Measurements from ENCODE around the gene DVL2.
A peak's percentile ranks its signal among the peaks of the same experiment; 100 is the strongest.

DVL2 gene

DNA sequence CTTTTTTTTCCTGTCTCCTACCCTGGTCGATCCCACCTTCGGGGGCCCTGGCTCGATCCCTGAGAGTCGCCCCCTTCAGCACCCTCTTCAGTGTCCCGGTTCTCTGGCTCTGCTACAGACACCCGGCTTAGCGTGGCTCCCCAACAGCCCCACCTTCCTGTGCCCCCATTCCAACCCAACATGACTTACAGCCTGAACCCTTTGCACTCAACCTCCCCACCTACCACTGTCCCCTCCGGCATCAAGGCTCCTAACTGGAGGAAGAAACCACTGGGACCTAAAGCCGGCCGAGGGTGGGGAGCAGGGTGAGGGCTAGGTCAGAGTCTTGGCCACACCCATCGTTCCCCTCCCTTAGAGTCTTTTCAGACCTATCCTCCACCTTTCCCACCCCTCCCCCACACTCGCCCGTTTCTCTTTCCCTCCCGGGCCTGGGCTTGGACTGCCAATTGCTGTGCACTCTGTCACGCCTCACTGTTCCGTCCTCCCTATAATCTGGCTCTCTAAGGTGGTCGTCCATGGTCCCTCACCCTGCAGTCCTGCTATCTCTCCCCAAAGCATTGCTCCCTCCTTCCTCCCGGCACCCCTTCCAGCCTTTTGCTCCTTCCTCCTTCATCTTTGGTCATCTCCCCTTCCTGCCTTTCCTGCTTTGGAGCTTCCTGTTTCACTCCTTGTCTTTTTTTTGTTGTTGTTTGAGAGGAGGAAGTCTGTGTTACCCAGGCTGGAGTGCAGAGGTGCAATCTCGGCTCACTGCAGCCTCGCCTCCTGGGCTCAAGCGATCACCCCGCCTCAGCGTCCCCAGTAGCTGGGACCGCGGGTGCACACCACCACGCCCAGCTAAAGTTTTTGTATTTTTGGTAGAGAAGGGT lies 28.9 kb upstream of the DVL2 start:
- no peak overlapping the region for H2BK120ac ChIP-seq (ENCODE audit: low read depth, low read length)
- H3K18ac ChIP-seq (ENCODE audit: low read length): peak overlapping the region; percentile 0
- peaks cover 5% of the 10 kb centered on the region for H3K4me1 ChIP-seq (ENCODE audit: control insufficient read depth, low read depth, low read length)
- no peak overlapping the region for H3K4ac ChIP-seq (ENCODE audit: low read depth, low read length)
- no peaks in the 10 kb centered on the region for H3K27me3 ChIP-seq (ENCODE audit: insufficient read depth, low read length, poor library complexity)
- no peak overlapping the region for H2AK5ac ChIP-seq (ENCODE audit: low read length)
- H2BK15ac ChIP-seq (replicated peaks; ENCODE audit: low read depth): no peak overlapping the region
- peak overlapping the region; percentile 74 for H3K9ac ChIP-seq (ENCODE audit: low read length)
- peaks cover 25% of the 10 kb centered on the region for H3K79me2 ChIP-seq (ENCODE audit: control insufficient read depth, insufficient read depth, low read length)
- H3K4me3 ChIP-seq (ENCODE audit: low read length): peak overlapping the region; percentile 33
- peak overlapping the region; percentile 24 for H3K27ac ChIP-seq (ENCODE audit: low read depth, low read length)
- peak overlapping the region; percentile 80 for H3K4me2 ChIP-seq (ENCODE audit: low read length)
- H3K79me1 ChIP-seq (ENCODE audit: low read length): peaks cover 9% of the 10 kb centered on the region
- no peak overlapping the region for H4K8ac ChIP-seq (ENCODE audit: low read depth, low read length)
- peak; percentile 93 for DNase-seq
- H4K5ac ChIP-seq (ENCODE audit: low read length): no peak overlapping the region
- H3K36me3 ChIP-seq (ENCODE audit: control insufficient read depth, insufficient read depth, low read length): peaks cover 2% of the 10 kb centered on the region
- peak overlapping the region; percentile 88 for H3K56ac ChIP-seq (ENCODE audit: low read length)
- H3K23ac ChIP-seq (ENCODE audit: low read length): peak overlapping the region; percentile 54
- WGBS (ENCODE audit: extremely low coverage, insufficient coverage, low lambda C conversion rate): no CpG with 5 or more reads among the region's 26 CpGs
- H2BK5ac ChIP-seq (ENCODE audit: low read length): peak overlapping the region; percentile 52

DNA sequence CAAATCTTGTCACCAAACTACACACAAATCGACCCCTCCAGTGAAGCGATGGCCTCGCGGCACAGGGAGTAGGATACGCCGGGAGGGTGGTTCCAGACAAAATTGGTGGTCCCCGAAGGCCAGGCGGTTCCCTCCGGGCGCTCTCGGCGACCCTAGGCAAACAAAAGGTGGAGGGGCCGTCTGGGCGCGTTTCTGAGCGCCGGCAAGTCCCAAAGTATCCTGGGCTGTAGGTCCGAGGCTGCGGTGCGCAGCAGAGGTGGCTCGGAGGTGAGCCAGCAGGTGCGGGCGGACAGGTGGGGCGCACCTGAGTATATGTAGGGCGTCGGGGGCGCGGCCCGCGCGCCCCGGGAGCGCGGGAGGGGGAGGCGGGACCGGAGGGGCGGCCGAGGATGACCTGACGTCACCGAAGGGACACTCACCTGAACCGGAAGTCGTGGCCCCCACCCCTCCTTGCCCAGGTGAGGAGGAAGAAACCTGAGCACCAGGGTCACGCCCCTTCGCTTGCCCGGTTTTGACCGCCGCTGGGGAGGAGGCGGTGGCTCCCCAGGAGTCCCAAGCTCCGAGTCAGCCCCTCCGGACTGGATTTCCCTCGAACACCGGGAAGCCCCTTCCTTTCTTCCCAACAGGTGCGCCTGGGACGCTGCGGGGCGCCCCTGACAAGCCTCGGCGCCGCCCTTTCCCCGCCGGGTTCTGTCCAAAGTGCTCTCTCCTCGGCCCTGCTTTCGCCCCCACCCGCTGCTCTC lies 28.0 kb upstream of the DVL2 start, which contains the start of gene CLDN7:
Gene CLDN7, minus strand, starts transcription at position 287 of the 743 bp plus-strand sequence. CDS start 435 bp downstream, outside the sequence.
- Histone ChIP-seq H3K27me3 (ENCODE audit: insufficient read depth, low read length, poor library complexity) (no peaks in the 10 kb centered on the region), H3K18ac (ENCODE audit: low read length) (peak within 1 kb of the TSS; percentile 54), H3K27ac (ENCODE audit: low read depth, low read length) (peak within 1 kb of the TSS; percentile 24), H3K56ac (ENCODE audit: low read length) (peak within 1 kb of the TSS; percentile 99), H2AK5ac (ENCODE audit: low read length) (peak within 1 kb of the TSS; percentile 92), H2BK120ac (ENCODE audit: low read depth, low read length) (no peak within 1 kb of the TSS), H3K4me3 (ENCODE audit: low read length) (peak within 1 kb of the TSS; percentile 85), H3K4me1 (ENCODE audit: control insufficient read depth, low read depth, low read length) (peaks cover 5% of the 10 kb centered on the region), H3K79me1 (ENCODE audit: low read length) (peaks cover 9% of the 10 kb centered on the region), H2BK5ac (ENCODE audit: low read length) (peak within 1 kb of the TSS; percentile 52), H2BK15ac (replicated peaks; ENCODE audit: low read depth) (no peak within 1 kb of the TSS), H3K36me3 (ENCODE audit: control insufficient read depth, insufficient read depth, low read length) (peaks cover 2% of the 10 kb centered on the region), H3K4me2 (ENCODE audit: low read length) (peak within 1 kb of the TSS; percentile 80), H3K23ac (ENCODE audit: low read length) (peak within 1 kb of the TSS; percentile 66), H3K9ac (ENCODE audit: low read length) (peak within 1 kb of the TSS; percentile 96), H4K8ac (ENCODE audit: low read depth, low read length) (no peak within 1 kb of the TSS), H4K5ac (ENCODE audit: low read length) (no peak within 1 kb of the TSS), H3K4ac (ENCODE audit: low read depth, low read length) (peak within 1 kb of the TSS; percentile 87), H3K79me2 (ENCODE audit: control insufficient read depth, insufficient read depth, low read length) (peaks cover 25% of the 10 kb centered on the region)
- peak; percentile 89 for DNase-seq
- WGBS (ENCODE audit: extremely low coverage, insufficient coverage, low lambda C conversion rate): no CpG with 5 or more reads among the region's 64 CpGs

DNA sequence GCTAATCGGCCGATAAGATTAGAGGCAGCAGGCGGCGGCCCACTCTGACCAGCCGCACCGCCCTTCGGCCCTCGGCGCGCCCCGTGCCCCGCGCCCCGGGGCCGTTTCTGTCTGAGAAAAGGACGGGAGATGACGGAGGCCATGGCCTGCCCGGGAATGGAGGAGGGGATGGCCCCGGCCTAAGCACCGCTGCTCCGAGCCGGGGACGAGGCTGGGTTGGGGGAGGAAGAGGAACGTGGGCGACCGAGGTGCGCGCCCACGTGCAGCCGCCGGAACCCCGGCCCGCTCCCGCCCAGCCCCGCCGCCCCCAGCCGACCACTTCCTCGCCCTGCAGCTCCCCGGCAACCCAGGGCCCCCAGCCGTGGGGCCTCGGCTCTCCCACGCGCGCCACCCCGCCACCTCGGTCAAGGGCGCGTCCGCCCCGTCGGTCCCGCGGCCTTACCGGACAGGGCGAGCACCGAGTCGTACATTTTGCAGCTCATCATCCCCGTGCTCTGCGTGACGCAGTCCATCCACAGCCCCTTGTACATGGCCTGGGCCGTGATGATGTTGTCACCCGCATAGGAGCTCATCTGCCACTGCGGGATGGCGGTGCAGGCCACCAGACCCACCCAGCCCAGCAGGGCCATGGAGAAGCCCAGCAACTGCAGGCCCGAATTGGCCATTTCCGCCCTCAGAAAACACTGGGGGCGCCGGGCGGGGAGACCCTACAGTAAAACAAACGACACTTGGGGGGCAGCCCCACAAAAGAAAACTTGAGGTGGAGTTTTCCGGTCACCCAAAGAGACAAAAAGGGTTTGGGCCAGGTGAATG lies 27.3 kb upstream of the DVL2 start:
- Histone ChIP-seq H3K4ac (ENCODE audit: low read depth, low read length) (peak overlapping the region; percentile 87), H2AK5ac (ENCODE audit: low read length) (peak overlapping the region; percentile 92), H4K5ac (ENCODE audit: low read length) (no peak overlapping the region), H3K79me2 (ENCODE audit: control insufficient read depth, insufficient read depth, low read length) (peaks cover 25% of the 10 kb centered on the region), H3K4me2 (ENCODE audit: low read length) (peak overlapping the region; percentile 38), H3K56ac (ENCODE audit: low read length) (peak overlapping the region; percentile 99), H2BK5ac (ENCODE audit: low read length) (peak overlapping the region; percentile 45), H3K27ac (ENCODE audit: low read depth, low read length) (no peak overlapping the region), H3K27me3 (ENCODE audit: insufficient read depth, low read length, poor library complexity) (no peaks in the 10 kb centered on the region), H3K4me1 (ENCODE audit: control insufficient read depth, low read depth, low read length) (peaks cover 5% of the 10 kb centered on the region), H3K9ac (ENCODE audit: low read length) (peak overlapping the region; percentile 96), H2BK15ac (replicated peaks; ENCODE audit: low read depth) (no peak overlapping the region), H3K18ac (ENCODE audit: low read length) (peak overlapping the region; percentile 54), H3K36me3 (ENCODE audit: control insufficient read depth, insufficient read depth, low read length) (peaks cover 2% of the 10 kb centered on the region), H3K79me1 (ENCODE audit: low read length) (peaks cover 9% of the 10 kb centered on the region), H3K23ac (ENCODE audit: low read length) (peak overlapping the region; percentile 66), H3K4me3 (ENCODE audit: low read length) (peak overlapping the region; percentile 85), H4K8ac (ENCODE audit: low read depth, low read length) (no peak overlapping the region), H2BK120ac (ENCODE audit: low read depth, low read length) (no peak overlapping the region)
- no CpG with 5 or more reads among the region's 71 CpGs for WGBS (ENCODE audit: extremely low coverage, insufficient coverage, low lambda C conversion rate)
- DNase-seq: peak; percentile 39

DNA sequence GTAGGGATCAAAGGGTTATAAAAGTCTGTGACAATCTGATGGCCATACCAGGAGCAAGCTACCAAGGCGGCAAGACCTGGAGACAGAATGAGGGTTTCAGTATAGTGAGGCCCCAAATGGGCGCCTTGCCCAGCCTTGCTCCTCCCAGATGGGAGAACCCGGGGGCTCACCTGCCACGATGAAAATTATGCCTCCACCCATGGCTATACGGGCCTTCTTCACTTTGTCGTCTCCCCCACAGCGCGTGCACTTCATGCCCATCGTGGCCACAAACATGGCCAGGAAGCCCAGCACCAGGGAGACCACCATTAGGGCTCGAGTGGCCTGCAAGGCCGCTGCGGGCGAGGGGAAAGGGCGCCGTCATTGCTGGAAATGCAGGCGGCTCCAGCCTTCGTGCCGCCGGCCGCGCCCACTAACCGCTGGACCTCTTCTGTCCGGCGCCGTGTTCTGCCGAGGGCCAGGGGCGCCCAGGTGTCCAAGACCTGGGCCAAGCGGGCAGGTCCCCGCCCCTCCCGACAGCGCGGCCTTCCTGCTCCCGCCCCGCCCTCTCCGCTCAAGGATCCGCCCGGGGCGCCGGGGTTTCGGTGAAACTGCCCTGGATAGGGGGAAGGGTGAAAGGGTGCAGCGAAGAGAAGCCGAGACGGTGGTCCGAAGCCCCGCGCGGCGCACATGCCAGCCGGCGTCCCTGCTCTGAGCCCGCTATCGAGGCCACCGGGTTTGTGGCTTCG lies 26.5 kb upstream of the DVL2 start:
- Histone ChIP-seq H3K27ac (ENCODE audit: low read depth, low read length) (no peak overlapping the region), H3K27me3 (ENCODE audit: insufficient read depth, low read length, poor library complexity) (no peaks in the 10 kb centered on the region), H3K4me3 (ENCODE audit: low read length) (peak overlapping the region; percentile 39)

DNA sequence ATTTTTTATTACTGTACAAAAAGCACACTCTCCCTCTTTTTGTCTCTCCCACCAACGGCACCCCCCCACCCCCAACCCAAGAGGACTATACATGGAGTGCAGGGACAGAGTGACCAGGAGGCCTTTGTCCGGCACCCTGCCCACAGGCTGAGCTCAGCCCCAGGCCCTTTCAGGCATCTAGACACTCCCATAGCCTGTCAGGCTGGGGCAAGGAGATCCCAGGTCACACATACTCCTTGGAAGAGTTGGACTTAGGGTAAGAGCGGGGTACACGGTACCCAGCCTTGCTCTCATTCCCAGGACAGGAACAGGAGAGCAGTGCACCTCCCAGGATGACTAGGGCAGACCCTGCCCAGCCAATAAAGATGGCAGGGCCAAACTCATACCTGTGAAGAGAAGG lies 25.8 kb upstream of the DVL2 start:
- no peak overlapping the region for H4K5ac ChIP-seq (ENCODE audit: low read length)
- no peak overlapping the region for H3K18ac ChIP-seq (ENCODE audit: low read length)
- H3K4me2 ChIP-seq (ENCODE audit: low read length): peak overlapping the region; percentile 33
- WGBS (ENCODE audit: extremely low coverage, insufficient coverage, low lambda C conversion rate): no CpG with 5 or more reads among the region's 4 CpGs
- DNase-seq: no peak
- H2AK5ac ChIP-seq (ENCODE audit: low read length): peak overlapping the region; percentile 24
- no peak overlapping the region for H3K4me3 ChIP-seq (ENCODE audit: low read length)
- peaks cover 9% of the 10 kb centered on the region for H3K79me1 ChIP-seq (ENCODE audit: low read length)
- no peak overlapping the region for H2BK120ac ChIP-seq (ENCODE audit: low read depth, low read length)
- peak overlapping the region; percentile 99 for H3K56ac ChIP-seq (ENCODE audit: low read length)
- H3K27me3 ChIP-seq (ENCODE audit: insufficient read depth, low read length, poor library complexity): no peaks in the 10 kb centered on the region
- no peak overlapping the region for H3K27ac ChIP-seq (ENCODE audit: low read depth, low read length)
- H3K36me3 ChIP-seq (ENCODE audit: control insufficient read depth, insufficient read depth, low read length): peaks cover 2% of the 10 kb centered on the region
- H4K8ac ChIP-seq (ENCODE audit: low read depth, low read length): no peak overlapping the region
- H3K79me2 ChIP-seq (ENCODE audit: control insufficient read depth, insufficient read depth, low read length): peaks cover 25% of the 10 kb centered on the region
- peaks cover 5% of the 10 kb centered on the region for H3K4me1 ChIP-seq (ENCODE audit: control insufficient read depth, low read depth, low read length)
- no peak overlapping the region for H3K4ac ChIP-seq (ENCODE audit: low read depth, low read length)
- peak overlapping the region; percentile 96 for H3K9ac ChIP-seq (ENCODE audit: low read length)
- no peak overlapping the region for H2BK5ac ChIP-seq (ENCODE audit: low read length)
- H3K23ac ChIP-seq (ENCODE audit: low read length): peak overlapping the region; percentile 68
- no peak overlapping the region for H2BK15ac ChIP-seq (replicated peaks; ENCODE audit: low read depth)

More for the DNA sequence above, 26.5 kb upstream of the DVL2 start:
- no peak overlapping the region for H4K5ac ChIP-seq (ENCODE audit: low read length)
- no peak overlapping the region for H2AK5ac ChIP-seq (ENCODE audit: low read length)
- H3K79me1 ChIP-seq (ENCODE audit: low read length): peaks cover 9% of the 10 kb centered on the region
- H2BK15ac ChIP-seq (replicated peaks; ENCODE audit: low read depth): no peak overlapping the region
- H3K9ac ChIP-seq (ENCODE audit: low read length): peak overlapping the region; percentile 96
- peak overlapping the region; percentile 54 for H3K18ac ChIP-seq (ENCODE audit: low read length)
- peak overlapping the region; percentile 87 for H3K4ac ChIP-seq (ENCODE audit: low read depth, low read length)
- H2BK120ac ChIP-seq (ENCODE audit: low read depth, low read length): no peak overlapping the region
- DNase-seq: peak; percentile 80
- peaks cover 5% of the 10 kb centered on the region for H3K4me1 ChIP-seq (ENCODE audit: control insufficient read depth, low read depth, low read length)
- WGBS (ENCODE audit: extremely low coverage, insufficient coverage, low lambda C conversion rate): no CpG with 5 or more reads among the region's 54 CpGs
- peaks cover 2% of the 10 kb centered on the region for H3K36me3 ChIP-seq (ENCODE audit: control insufficient read depth, insufficient read depth, low read length)
- H3K23ac ChIP-seq (ENCODE audit: low read length): peak overlapping the region; percentile 68
- H4K8ac ChIP-seq (ENCODE audit: low read depth, low read length): no peak overlapping the region
- H3K79me2 ChIP-seq (ENCODE audit: control insufficient read depth, insufficient read depth, low read length): peaks cover 25% of the 10 kb centered on the region
- no peak overlapping the region for H2BK5ac ChIP-seq (ENCODE audit: low read length)
- H3K4me2 ChIP-seq (ENCODE audit: low read length): peak overlapping the region; percentile 33
- peak overlapping the region; percentile 99 for H3K56ac ChIP-seq (ENCODE audit: low read length)

All from mesendoderm (in vitro differentiated cells).